Muscle of leg (tissue), 11 donors: ENCODE results near the gene ATRN. TPM values are rescaled to one million over a fixed set of nuclear protein-coding genes. Genes with fewer than 3 reads are reported as not detected.

ENCODE experiments used
- DNase-seq: peaks from one replicate; pipeline ENCODE4 v3.0.0; 2013
- H3K27ac ChIP-seq: one replicate; pipeline ENCODE4 v1.5.1; 2013; ENCODE audit warnings: mild to moderate bottlenecking, low read length, control low read depth
- H3K27me3 ChIP-seq: one replicate; pipeline ENCODE4 v1.6.1; 2013; ENCODE audit warnings: low read length; ENCODE audit not compliant: control insufficient read depth, insufficient read depth
- H3K36me3 ChIP-seq: one replicate; pipeline ENCODE4 v1.6.1; 2013; ENCODE audit warnings: low read length; ENCODE audit not compliant: control insufficient read depth, insufficient read depth
- H3K4me1 ChIP-seq: one replicate; pipeline ENCODE4 v1.6.1; 2013; ENCODE audit warnings: low read length; ENCODE audit not compliant: control insufficient read depth, insufficient read depth
- H3K4me3 ChIP-seq: one replicate; pipeline ENCODE4 v1.5.1; 2013; ENCODE audit warnings: low read length, control low read depth
- H3K9me3 ChIP-seq: replicated peaks from 2 replicates; pipeline ENCODE4 v1.6.1; 2013; ENCODE audit warnings: low read depth, low read length; ENCODE audit not compliant: control insufficient read depth
- WGBS: methylation state at CpG from one replicate; pipeline ENCODE4 v1.1.5; 2013; ENCODE audit warnings: missing lambda C conversion rate; ENCODE audit not compliant: insufficient coverage; 5-methylcytosine and 5-hydroxymethylcytosine counted together
- polyA plus RNA-seq, 8 donors: library from polyadenylated mRNA; unstranded; fragments of 120-200 nt; gene quantifications; one replicate each; pipeline versions ENCODE4 v1.2.1 to v1.2.3, GENCODE V29; 2013; ENCODE audit warnings: inconsistent platforms in 1 of 8, low replicate concordance in 1 of 8; ENCODE audit not compliant: insufficient read length in 8 of 8, insufficient read depth in 1 of 8
- total RNA-seq: library from RNA; stranded (reverse); fragments of 120-200 nt; gene quantifications from one replicate; pipeline ENCODE4 v1.2.4, GENCODE V29; 2013

Gene ATRN
- total and polyA plus RNA-seq, 9 donors, result 19.6 to 32.1 (median 24.4) TPM

- peaks cover 4% of the 10 kb centered on the region for H3K36me3 ChIP-seq
- H3K4me1 ChIP-seq, result peaks cover 59% of the 10 kb centered on the region
- WGBS, result 22% methylated on average over 12 of the region's 18 CpGs
- peaks cover 37% of the 10 kb centered on the region for H3K27me3 ChIP-seq
- peak overlapping the region; percentile 47 for H3K27ac ChIP-seq
- peak; percentile 68 for DNase-seq
- H3K9me3 ChIP-seq, result no peaks in the 10 kb centered on the region
- peak overlapping the region; percentile 65 for H3K4me3 ChIP-seq
These were observed 209.2 kb downstream of the ATRN start for GRCh38 chr20:3679749-3680700.

- Histone ChIP-seq H3K4me3 (peak overlapping the region; percentile 65), H3K9me3 (no peaks in the 10 kb centered on the region), H3K27me3 (peaks cover 29% of the 10 kb centered on the region), H3K4me1 (peaks cover 67% of the 10 kb centered on the region), H3K27ac (peak overlapping the region; percentile 7), H3K36me3 (peaks cover 3% of the 10 kb centered on the region)
- 47% methylated on average over 12 of the region's 15 CpGs for WGBS
- peak; percentile 54 for DNase-seq
These were observed 210.0 kb downstream of the ATRN start for GRCh38 chr20:3680701-3681351.

- Histone ChIP-seq H3K4me1 (peaks cover 73% of the 10 kb centered on the region), H3K36me3 (peaks cover 3% of the 10 kb centered on the region), H3K4me3 (peak overlapping the region; percentile 65), H3K27me3 (peaks cover 23% of the 10 kb centered on the region), H3K9me3 (no peaks in the 10 kb centered on the region), H3K27ac (peak overlapping the region; percentile 29)
- DNase-seq, result no peak
- WGBS, result 5% methylated on average over 32 of the region's 32 CpGs
These were observed 210.6 kb downstream of the ATRN start for GRCh38 chr20:3681352-3681930.

DNA sequence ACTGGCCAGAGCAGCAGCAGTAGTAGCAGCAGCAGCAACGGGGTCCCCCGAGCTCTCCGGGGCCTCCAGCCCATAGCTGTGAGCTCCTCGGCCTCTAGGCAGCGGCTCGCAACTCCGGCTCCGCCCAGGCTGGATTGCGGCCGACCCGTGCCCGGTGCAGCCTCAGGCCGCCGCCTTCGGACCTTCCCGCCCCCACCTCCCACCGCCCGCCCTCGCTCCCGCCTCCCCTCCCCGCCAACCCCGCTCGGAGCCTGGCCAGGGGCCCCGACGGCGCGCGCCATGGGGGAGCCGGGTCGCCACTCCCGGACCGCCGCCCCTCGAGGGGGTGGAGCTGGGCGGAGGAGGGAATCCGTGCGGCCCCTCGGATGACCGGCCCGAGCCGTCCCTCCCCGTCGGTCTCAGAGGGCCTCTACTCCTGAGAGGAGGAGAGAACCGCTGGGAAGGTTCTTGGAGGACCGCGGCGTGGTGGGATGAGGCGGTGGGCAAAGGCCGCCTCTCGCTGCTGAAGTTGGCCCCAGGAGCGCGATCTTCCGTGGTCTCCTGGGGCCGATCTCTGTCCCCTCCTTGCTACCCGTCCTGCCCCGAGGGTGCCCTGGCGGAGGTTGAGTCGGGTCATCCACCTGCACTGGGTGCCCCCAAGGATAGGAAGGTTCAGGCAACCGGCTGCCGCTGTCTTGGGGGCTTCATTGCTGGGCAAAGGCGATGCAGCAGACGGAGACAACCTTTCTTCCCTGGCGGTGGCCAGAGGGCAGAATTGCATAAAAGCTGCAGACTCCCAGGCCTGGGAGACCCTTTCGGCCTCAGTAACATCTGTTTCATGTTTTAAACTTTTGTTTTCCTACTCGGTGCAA lies 211.3 kb downstream of the ATRN start, which contains the start of gene ADAM33:
TSS of gene ADAM33 (minus strand) at position 80 of the 851 bp plus-strand sequence. CDS start at position 74, 6 bp downstream.
- H3K27me3 ChIP-seq, result peaks cover 23% of the 10 kb centered on the region
- peaks cover 75% of the 10 kb centered on the region for H3K4me1 ChIP-seq
- WGBS, result 4% methylated on average over 42 of the region's 65 CpGs
- peak within 1 kb of the TSS; percentile 69 for H3K27ac ChIP-seq
- peak within 1 kb of the TSS; percentile 65 for H3K4me3 ChIP-seq
- H3K36me3 ChIP-seq, result peaks cover 3% of the 10 kb centered on the region
- H3K9me3 ChIP-seq, result no peaks in the 10 kb centered on the region
- DNase-seq, result peak; percentile 79

DNA sequence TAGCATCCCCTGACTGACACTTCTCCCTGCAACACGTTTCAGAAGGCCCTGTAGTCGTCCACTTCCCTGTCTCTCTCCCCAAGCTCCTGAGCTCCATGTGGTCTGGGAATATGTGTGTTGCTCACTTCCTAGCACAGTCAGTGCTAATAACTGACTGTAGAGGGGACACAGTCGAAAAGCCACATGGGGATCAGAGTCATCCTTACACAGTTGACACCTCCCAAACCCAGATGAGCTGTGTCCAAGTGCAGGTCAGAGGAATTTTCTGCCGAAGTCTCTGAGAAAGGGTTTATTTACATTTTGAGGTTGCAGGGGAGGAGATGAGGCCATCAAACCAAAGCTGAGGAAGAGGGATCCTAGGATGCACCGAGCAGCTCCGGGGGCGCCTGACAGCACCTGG lies 214.5 kb downstream of the ATRN start:
- Histone ChIP-seq H3K9me3 (no peaks in the 10 kb centered on the region), H3K27ac (no peak overlapping the region), H3K4me3 (no peak overlapping the region), H3K36me3 (no peaks in the 10 kb centered on the region), H3K27me3 (peaks cover 21% of the 10 kb centered on the region), H3K4me1 (peaks cover 73% of the 10 kb centered on the region)
- no peak for DNase-seq
- 47% methylated on average over 4 of the region's 7 CpGs for WGBS

DNA sequence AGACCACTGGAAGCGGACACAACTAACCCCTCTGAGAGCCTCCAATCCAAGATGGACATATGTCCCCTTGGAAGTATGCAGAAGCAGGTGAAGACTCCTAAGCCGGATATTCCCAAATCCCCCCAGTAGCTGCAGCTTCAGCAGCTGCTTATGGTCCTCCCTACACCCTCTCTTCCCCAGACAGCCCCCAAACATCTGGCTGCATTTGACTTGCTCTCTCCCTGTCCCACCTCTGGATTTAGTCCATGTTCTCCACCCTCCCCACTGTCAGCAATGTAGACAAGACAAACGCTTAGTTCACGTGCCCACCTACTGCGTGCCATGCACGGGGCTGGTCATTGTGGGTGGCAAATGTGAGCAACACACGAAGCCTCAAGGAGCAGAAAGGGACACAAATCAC lies 215.6 kb downstream of the ATRN start:
- Histone ChIP-seq H3K9me3 (no peaks in the 10 kb centered on the region), H3K4me1 (peaks cover 62% of the 10 kb centered on the region), H3K4me3 (no peak overlapping the region), H3K27ac (peak overlapping the region; percentile 92), H3K36me3 (no peaks in the 10 kb centered on the region), H3K27me3 (peaks cover 10% of the 10 kb centered on the region)
- WGBS, result 40% methylated on average over 1 of the region's 7 CpGs
- DNase-seq, result peak; percentile 83

GRCh38 chr20:3686867-3687321 lies 216.1 kb downstream of the ATRN start:
- Histone ChIP-seq H3K4me1 (peaks cover 58% of the 10 kb centered on the region), H3K27ac (peak overlapping the region; percentile 92), H3K4me3 (no peak overlapping the region), H3K36me3 (no peaks in the 10 kb centered on the region), H3K27me3 (peaks cover 6% of the 10 kb centered on the region), H3K9me3 (no peaks in the 10 kb centered on the region)
- 13% methylated on average over 2 of the region's 9 CpGs for WGBS
- peak; percentile 99 for DNase-seq

GRCh38 chr20:3687655-3688054 lies 216.8 kb downstream of the ATRN start:
- H3K4me3 ChIP-seq, result no peak overlapping the region
- peak overlapping the region; percentile 91 for H3K27ac ChIP-seq
- no peaks in the 10 kb centered on the region for H3K9me3 ChIP-seq
- WGBS, result no CpG with 5 or more reads among the region's 2 CpGs
- peak; percentile 92 for DNase-seq
- peaks cover under 1% of the 10 kb centered on the region for H3K27me3 ChIP-seq
- H3K4me1 ChIP-seq, result peaks cover 53% of the 10 kb centered on the region
- H3K36me3 ChIP-seq, result no peaks in the 10 kb centered on the region

DNA sequence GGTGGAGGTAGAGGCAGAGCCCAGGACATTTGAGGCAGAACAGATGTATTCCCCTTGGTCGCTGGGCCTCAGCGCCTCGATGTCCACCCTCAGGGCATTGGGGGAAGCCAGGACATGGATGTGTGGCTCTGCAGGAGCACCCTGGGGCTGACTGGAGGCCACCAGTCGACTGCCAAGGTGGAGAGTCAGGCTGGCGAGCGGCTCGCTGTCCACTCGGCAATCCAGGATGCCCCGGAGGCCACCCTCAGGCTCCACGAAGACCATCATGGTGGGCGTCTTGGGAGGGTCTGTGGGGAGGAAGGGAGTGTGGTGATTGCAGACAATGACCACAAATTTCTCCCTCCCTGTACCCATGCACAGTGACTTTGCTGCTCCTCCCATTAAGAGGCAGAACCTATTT lies 219.2 kb downstream of the ATRN start:
- no peaks in the 10 kb centered on the region for H3K27me3 ChIP-seq
- no peaks in the 10 kb centered on the region for H3K9me3 ChIP-seq
- H3K36me3 ChIP-seq, result peaks cover 3% of the 10 kb centered on the region
- H3K4me1 ChIP-seq, result peaks cover 52% of the 10 kb centered on the region
- WGBS, result 74% methylated on average over 4 of the region's 11 CpGs
- H3K27ac ChIP-seq, result no peak overlapping the region
- no peak overlapping the region for H3K4me3 ChIP-seq
- no peak for DNase-seq
